T-helper 1 cell treated with Interleukin-12 subunit alpha and Interleukin-12 subunit beta and Interleukin-4 antibody, amounts not matched to agents 30 ng/mL and 1 ng/mL, for 36 hours (primary cell): Measurements from ENCODE around the gene COX6A2. TPM values are rescaled to one million over a fixed set of nuclear protein-coding genes. Genes with fewer than 3 reads are reported as not detected.

Source experiments
- total RNA-seq: library from RNA; stranded (reverse); gene quantifications from 2 replicates; pipeline ENCODE4 v1.2.3, GENCODE V29; 2022

The COX6A2 gene
- total RNA-seq, 1 donor from 2014 or later = not detected

Other genes starting within 250 kb of the COX6A2 start
- 718 and 732 TPM in 2 replicates for gene FUS, start 248.2 kb downstream of the COX6A2 start, total RNA-seq
- 96.1 and 98.3 TPM in 2 replicates for gene PYCARD, start 225.6 kb downstream of the COX6A2 start, total RNA-seq
- gene TRIM72, start 214.2 kb downstream of the COX6A2 start, total RNA-seq = 0.12 TPM in 1 of 2 replicates, not detected in the other
- gene PYDC1, start 211.2 kb downstream of the COX6A2 start, total RNA-seq = not detected in 2 replicates
- gene ITGAM, start 168.4 kb downstream of the COX6A2 start, total RNA-seq = 88.2 and 91.3 TPM in 2 replicates
- gene ITGAX, start 73.2 kb downstream of the COX6A2 start, total RNA-seq = 137 and 142 TPM in 2 replicates
- 0.07 TPM in 1 of 2 replicates, not detected in the other for gene ITGAD, start 35.0 kb downstream of the COX6A2 start, total RNA-seq
- 0.22 and 0.24 TPM in 2 replicates for gene ZNF843, start 14.4 kb upstream of the COX6A2 start, total RNA-seq
- gene ARMC5, start 31.1 kb upstream of the COX6A2 start, total RNA-seq = 15.2 and 16.0 TPM in 2 replicates
- gene TGFB1I1, start 43.8 kb upstream of the COX6A2 start, total RNA-seq = 0.56 and 0.78 TPM in 2 replicates
- gene SLC5A2, start 54.8 kb upstream of the COX6A2 start, total RNA-seq = not detected in 2 replicates
- gene RUSF1, start 80.0 kb upstream of the COX6A2 start, total RNA-seq = 40.0 and 45.7 TPM in 2 replicates
- not detected in 2 replicates for gene AHSP, start 99.5 kb upstream of the COX6A2 start, total RNA-seq